ENCODE measurements around the gene CDR2L. TPM values are rescaled to one million over a fixed set of nuclear protein-coding genes. Genes with fewer than 3 reads are reported as not detected.
A peak's percentile ranks its signal among the peaks of the same experiment; 100 is the strongest.
"Not testable (repeated sequence)": the region's sequence is repeated elsewhere in the genome, so short reads cannot be mapped to it uniquely, and the experiment has no call there.

CDR2L gene
- total RNA-seq, 1 donor from 2014 or later: 22.1 TPM

- ATAC-seq (no peak), DNase-seq (ENCODE audit: missing footprints) (no peak)
- intact Hi-C loops (cut with DNase I): no loop called here
These were observed 14.5 kb upstream of the CDR2L start for GRCh38 chr17:74972973-74973328.

- DNase-seq (ENCODE audit: missing footprints): no peak
- intact Hi-C loops (cut with DNase I): no loop called here
- ATAC-seq: no peak
These were observed 11.5 kb upstream of the CDR2L start for GRCh38 chr17:74975943-74976342.

- intact Hi-C loops (cut with DNase I): no loop called here
- ATAC-seq (no peak), DNase-seq (ENCODE audit: missing footprints) (no peak)
These were observed 9.6 kb upstream of the CDR2L start for GRCh38 chr17:74977802-74978201.

- DNase-seq (ENCODE audit: missing footprints) (no peak), ATAC-seq (no peak)
- intact Hi-C loops (cut with DNase I): no loop called here
These were observed 9.2 kb upstream of the CDR2L start for GRCh38 chr17:74978240-74978639.

GRCh38 chr17:74979408-74980146 lies 7.9 kb upstream of the CDR2L start:
- ATAC-seq (no peak), DNase-seq (ENCODE audit: missing footprints) (no peak)
- intact Hi-C loops (cut with DNase I): no loop called here

GRCh38 chr17:74981318-74981978 lies 6.0 kb upstream of the CDR2L start:
- DNase-seq (ENCODE audit: missing footprints): no peak
- intact Hi-C loops (cut with DNase I): no loop called here
- ATAC-seq: no peak

GRCh38 chr17:74981979-74982662 lies 5.3 kb upstream of the CDR2L start:
- DNase-seq (ENCODE audit: missing footprints): peak; percentile 85
- intact Hi-C loops (cut with DNase I): loop anchor here (2.0 kb wide), 1 partner anchor 31 kb away; the partner anchor contains the start of gene MRPL58
- peak; percentile 95 for ATAC-seq

GRCh38 chr17:74982663-74983313 lies 4.6 kb upstream of the CDR2L start:
- peak; percentile 4 for ATAC-seq
- not testable (repeated sequence) for DNase-seq (ENCODE audit: missing footprints)
- intact Hi-C loops (cut with DNase I): loop anchor here (2.0 kb wide), 1 partner anchor 30 kb away; the partner anchor contains the start of gene MRPL58

GRCh38 chr17:74986206-74986576 lies 1.2 kb upstream of the CDR2L start:
- no peak for ATAC-seq
- intact Hi-C loops (cut with DNase I): loop anchor here (5.0 kb wide), 1 partner anchor 61 kb away; the partner anchor contains the start of genes ATP5PD and KCTD2
- DNase-seq (ENCODE audit: missing footprints): no peak

- intact Hi-C loops (cut with DNase I): loop anchor here (5.0 kb wide), 1 partner anchor 59 kb away; the partner anchor contains the start of genes ATP5PD and KCTD2
- ATAC-seq: peak; percentile 83
- peak; percentile 92 for DNase-seq (ENCODE audit: missing footprints)
These were observed 678 bp downstream of the CDR2L start for GRCh38 chr17:74987909-74988711.

GRCh38 chr17:74990581-74991105 lies 3.2 kb downstream of the CDR2L start:
- DNase-seq (ENCODE audit: missing footprints): no peak
- intact Hi-C loops (cut with DNase I): no loop called here
- no peak for ATAC-seq

- intact Hi-C loops (cut with DNase I): no loop called here
- no peak for DNase-seq (ENCODE audit: missing footprints)
These were observed 4.8 kb downstream of the CDR2L start for GRCh38 chr17:74992223-74992622.

GRCh38 chr17:74994440-74994839 lies 7.0 kb downstream of the CDR2L start:
- ATAC-seq: no peak
- intact Hi-C loops (cut with DNase I): no loop called here
- DNase-seq (ENCODE audit: missing footprints): no peak

More at GRCh38 chr17:74992223-74992622, 4.8 kb downstream of the CDR2L start:
- ATAC-seq: no peak

GRCh38 chr17:74995847-74996246 lies 8.4 kb downstream of the CDR2L start:
- ATAC-seq: no peak
- intact Hi-C loops (cut with DNase I): no loop called here
- DNase-seq (ENCODE audit: missing footprints): no peak

GRCh38 chr17:74998783-74999182 lies 11.4 kb downstream of the CDR2L start:
- ATAC-seq (peak; percentile 79), DNase-seq (ENCODE audit: missing footprints) (no peak)

GRCh38 chr17:74999523-74999922 lies 12.1 kb downstream of the CDR2L start:
- peak; percentile 84 for ATAC-seq
- no peak for DNase-seq (ENCODE audit: missing footprints)
- intact Hi-C loops (cut with DNase I): no loop called here

More at GRCh38 chr17:74998783-74999182, 11.4 kb downstream of the CDR2L start:
- intact Hi-C loops (cut with DNase I): no loop called here

- intact Hi-C loops (cut with DNase I): no loop called here
- ATAC-seq: no peak
- no peak for DNase-seq (ENCODE audit: missing footprints)
These were observed 14.7 kb downstream of the CDR2L start for GRCh38 chr17:75001915-75002843.

Data from Right ventricle myocardium inferior (tissue), 1 donor.